H9 (cell line): ENCODE data around the gene R3HDM4. TPM values are rescaled to one million over a fixed set of nuclear protein-coding genes. Genes with fewer than 3 reads are reported as not detected.

Experiments
- DNase-seq: peaks from one replicate; pipeline ENCODE4 v3.0.0-alpha.2; 2017
- H2AFZ ChIP-seq: one replicate; pipeline ENCODE4 v1.6.1; 2013; ENCODE audit warnings: mild to moderate bottlenecking, low read length, control low read depth, moderate library complexity
- H2AK5ac ChIP-seq: 2 replicates; pipeline ENCODE4 v1.6.1; 2013; ENCODE audit warnings: low read length, control low read depth, mixed read lengths; ENCODE audit not compliant: insufficient read length
- H2BK120ac ChIP-seq: one replicate; pipeline ENCODE4 v1.6.1; 2013; ENCODE audit warnings: low read depth, mild to moderate bottlenecking, low read length, control low read depth, inconsistent platforms; ENCODE audit not compliant: poor library complexity, severe bottlenecking
- H2BK12ac ChIP-seq: 2 replicates; pipeline ENCODE4 v1.6.1; 2013; ENCODE audit warnings: low read length, control low read depth, mixed read lengths, low read depth; ENCODE audit not compliant: insufficient read length
- H2BK15ac ChIP-seq: 2 replicates; pipeline ENCODE4 v1.6.1; 2013; ENCODE audit warnings: low read depth, low read length, control low read depth
- H2BK20ac ChIP-seq: one replicate; pipeline ENCODE4 v1.6.1; 2013; ENCODE audit warnings: low read depth, mild to moderate bottlenecking, low read length, control low read depth, inconsistent platforms; ENCODE audit not compliant: poor library complexity, severe bottlenecking
- H2BK5ac ChIP-seq: 2 replicates; pipeline ENCODE4 v1.6.1; 2013; ENCODE audit warnings: low read length, control low read depth, mixed read lengths; ENCODE audit not compliant: insufficient read length
- H3K14ac ChIP-seq: 2 replicates; pipeline ENCODE4 v1.6.1; 2013; ENCODE audit warnings: low read length, control low read depth; ENCODE audit not compliant: insufficient read depth
- H3K18ac ChIP-seq: 2 replicates; pipeline ENCODE4 v1.6.1; 2013; ENCODE audit warnings: low read depth, mild to moderate bottlenecking, mixed read lengths, low read length, control low read depth; ENCODE audit not compliant: insufficient read length
- H3K23ac ChIP-seq: 2 replicates; pipeline ENCODE4 v1.6.1; 2013; ENCODE audit warnings: low read length, control low read depth, mixed read lengths, low read depth; ENCODE audit not compliant: insufficient read length
- H3K23me2 ChIP-seq: 2 replicates; pipeline ENCODE4 v1.6.1; 2013; ENCODE audit warnings: low read depth, mild to moderate bottlenecking, mixed read lengths, low read length, control low read depth; ENCODE audit not compliant: insufficient read length, poor library complexity, severe bottlenecking
- H3K27ac ChIP-seq: 2 replicates; pipeline ENCODE4 v1.5.1; 2013; ENCODE audit warnings: low read length, control low read depth, mixed read lengths, low read depth; ENCODE audit not compliant: insufficient read length
- H3K27me3 ChIP-seq: 2 replicates; pipeline ENCODE4 v1.6.1; 2013; ENCODE audit warnings: low read length, control low read depth, inconsistent platforms; ENCODE audit not compliant: insufficient read depth
- H3K4ac ChIP-seq: 2 replicates; pipeline ENCODE4 v1.6.1; 2013; ENCODE audit warnings: low read depth, mild to moderate bottlenecking, control low read depth, inconsistent platforms, low read length, moderate library complexity
- H3K4me1 ChIP-seq: 2 replicates; pipeline ENCODE4 v1.6.1; 2013; ENCODE audit warnings: low read length, control low read depth, inconsistent platforms; ENCODE audit not compliant: insufficient read depth
- H3K4me2 ChIP-seq: 2 replicates; pipeline ENCODE4 v1.6.1; 2013; ENCODE audit warnings: low read length, control low read depth, mixed read lengths; ENCODE audit not compliant: insufficient read length, insufficient read depth
- H3K56ac ChIP-seq: 2 replicates; pipeline ENCODE4 v1.6.1; 2013; ENCODE audit warnings: low read depth, mild to moderate bottlenecking, mixed read lengths, low read length, control low read depth; ENCODE audit not compliant: insufficient read length
- H3K79me1 ChIP-seq: 2 replicates; pipeline ENCODE4 v1.6.1; 2013; ENCODE audit warnings: low read depth, mild to moderate bottlenecking, moderate library complexity, low read length, control low read depth, inconsistent platforms; ENCODE audit not compliant: insufficient read depth, poor library complexity, severe bottlenecking
- H3K79me2 ChIP-seq: 2 replicates; pipeline ENCODE4 v1.6.1; 2013; ENCODE audit warnings: low read length, control low read depth, inconsistent platforms; ENCODE audit not compliant: insufficient read depth
- H3K9ac ChIP-seq: 2 replicates; pipeline ENCODE4 v1.6.1; 2013; ENCODE audit warnings: low read length, control low read depth, mixed read lengths; ENCODE audit not compliant: insufficient read length; ENCODE audit errors: extremely low read depth
- H3K9me3 ChIP-seq: one replicate; pipeline ENCODE4 v1.6.1; 2013; ENCODE audit warnings: low read depth, low read length, inconsistent platforms; ENCODE audit not compliant: control insufficient read depth
- H3T11ph ChIP-seq: one replicate; pipeline ENCODE4 v1.6.1; 2013; ENCODE audit warnings: mild to moderate bottlenecking, low read length, control low read depth, inconsistent platforms
- H4K20me1 ChIP-seq: one replicate; pipeline ENCODE4 v1.6.1; 2013; ENCODE audit not compliant: control insufficient read depth, insufficient read length, insufficient read depth
- H4K5ac ChIP-seq: 2 replicates; pipeline ENCODE4 v1.6.1; 2013; ENCODE audit warnings: low read depth, mild to moderate bottlenecking, mixed read lengths, low read length, control low read depth; ENCODE audit not compliant: insufficient read length
- H4K8ac ChIP-seq: replicated peaks from 2 replicates; pipeline ENCODE4 v1.6.1; 2013; ENCODE audit warnings: low read length, control low read depth, mixed read lengths, low read depth; ENCODE audit not compliant: insufficient read length
- H4K91ac ChIP-seq: 2 replicates; pipeline ENCODE4 v1.6.1; 2013; ENCODE audit warnings: low read depth, mild to moderate bottlenecking, moderate library complexity, mixed read lengths, low read length, control low read depth; ENCODE audit not compliant: insufficient read length
- H3K27ac Mint-ChIP-seq, 3 experiments: 2 replicates in 2 of 3; 3 replicates in 1 of 3; pipeline ENCODE4 v1.8.0; 2020 to 2021; ENCODE audit warnings: mixed read lengths in 3 of 3, mild to moderate bottlenecking in 1 of 3, moderate library complexity in 1 of 3
- H3K27me3 Mint-ChIP-seq: 2 replicates; pipeline ENCODE4 v1.8.0; 2021; ENCODE audit warnings: low read depth, mild to moderate bottlenecking, moderate library complexity, mixed read lengths
- H3K36me3 Mint-ChIP-seq, 3 experiments: 2 replicates in 2 of 3; 3 replicates in 1 of 3; pipeline ENCODE4 v1.8.0; 2020 to 2021; ENCODE audit warnings: low read depth in 3 of 3, mixed read lengths in 3 of 3; ENCODE audit not compliant: insufficient read depth in 1 of 3
- H3K4me1 Mint-ChIP-seq, 2 experiments: 2 replicates each; pipeline ENCODE4 v1.8.0; 2020; ENCODE audit warnings: mixed read lengths in 2 of 2
- H3K4me3 Mint-ChIP-seq, 2 experiments: 2 replicates in 1 of 2; 3 replicates in 1 of 2; pipeline ENCODE4 v1.8.0; 2020 to 2021; ENCODE audit warnings: mild to moderate bottlenecking in 2 of 2, mixed read lengths in 2 of 2, moderate library complexity in 1 of 2
- H3K9me3 Mint-ChIP-seq, 2 experiments: 2 replicates in 1 of 2; 3 replicates in 1 of 2; pipeline ENCODE4 v1.8.0; 2020; ENCODE audit warnings: mild to moderate bottlenecking in 2 of 2, mixed read lengths in 2 of 2, moderate library complexity in 1 of 2
- WGBS: extraction: QIAGEN DNeasy Blood & Tissue Kit; methylation state at CpG from one replicate; pipeline ENCODE4 v1.1.7; 2013; ENCODE audit warnings: missing lambda C conversion rate, low lambda C conversion rate, mixed read lengths; ENCODE audit not compliant: insufficient read length; ENCODE audit errors: extremely low coverage; 5-methylcytosine and 5-hydroxymethylcytosine counted together
- total RNA-seq: library from RNA; stranded (reverse); gene quantifications from 2 replicates; pipeline ENCODE4 v1.2.1, GENCODE V29; 2021
- TF ChIP-seq, protein P1 (sequence below): fragments of 200-600 bp; sonication (generic); conservative IDR thresholded peaks from 3 replicates; pipeline ENCODE4 v1.8.0; 2021; ENCODE audit warnings: antibody characterized with exemption, mild to moderate bottlenecking

The R3HDM4 gene
- total RNA-seq, 1 experiment from 2014 or later, result 66.4 TPM

DNA sequence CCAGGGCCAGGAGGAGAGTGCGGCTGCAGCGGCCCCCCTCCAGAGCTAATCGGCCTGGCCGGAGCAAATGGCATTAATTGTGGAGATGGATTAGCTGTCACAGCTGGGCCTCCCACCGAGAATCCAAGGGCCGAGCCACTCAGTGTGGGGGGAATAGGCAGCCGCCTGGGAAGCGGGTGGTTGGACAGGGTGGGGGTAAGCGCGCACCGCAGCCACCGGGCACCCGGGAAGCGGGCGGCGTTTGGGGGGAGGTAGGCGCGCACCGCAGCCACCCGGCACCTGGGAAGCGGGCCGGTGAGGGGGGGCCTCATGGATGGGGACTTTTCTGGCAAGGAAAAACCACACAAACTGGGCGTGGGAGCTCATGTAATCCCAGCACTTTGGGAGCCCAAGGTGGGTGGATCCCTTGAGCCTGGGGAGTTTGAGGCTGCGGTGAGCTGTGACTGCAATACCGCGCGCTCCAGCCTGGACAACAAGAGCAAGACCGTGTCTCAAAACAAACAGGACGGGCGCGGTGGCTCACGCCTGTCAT is 9.7 kb downstream of the R3HDM4 start:
- Histone ChIP-seq H3K27me3 (no peaks in the 10 kb centered on the region), H4K5ac (no peak overlapping the region), H3K9me3 (no peaks in the 10 kb centered on the region), H2BK12ac (no peak overlapping the region), H3K4me2 (no peak overlapping the region), H2BK15ac (no peak overlapping the region), H3K9ac (no peak overlapping the region), H3K18ac (no peak overlapping the region), H3K23ac (no peak overlapping the region), H4K20me1 (no peaks in the 10 kb centered on the region), H3K4me1 (no peaks in the 10 kb centered on the region; the same call in 1 of the 2 replicates), H3K79me2 (peaks cover 8% of the 10 kb centered on the region; the same call in 1 of the 2 replicates), H4K91ac (no peak overlapping the region), H2AFZ (no peak overlapping the region), H3K79me1 (peaks cover 13% of the 10 kb centered on the region), H2AK5ac (no peak overlapping the region), H3K56ac (no peak overlapping the region), H3K4ac (no peak overlapping the region), H3K23me2 (no peaks in the 10 kb centered on the region), H3T11ph (no peak overlapping the region), H3K27ac (no peak overlapping the region), H2BK120ac (no peak overlapping the region), H2BK20ac (no peak overlapping the region), H3K14ac (no peak overlapping the region), H2BK5ac (no peak overlapping the region), H4K8ac (no peak overlapping the region)
- no peak for DNase-seq
- Mint-ChIP-seq H3K4me3 (no peak overlapping the region), H3K27ac (no peak overlapping the region), H3K27me3 (no peaks in the 10 kb centered on the region; the same call in 1 of the 2 replicates), H3K9me3 (no peaks in the 10 kb centered on the region), H3K4me1 (peaks cover 0 to 27% of the 10 kb centered on the region in 2 experiments; a peak in 2 of 4 replicates), H3K36me3 (peaks cover 0 to 15% (median 13%) of the 10 kb centered on the region in 3 experiments; a peak in 4 of 7 replicates)
- TF ChIP-seq, protein P1, sequence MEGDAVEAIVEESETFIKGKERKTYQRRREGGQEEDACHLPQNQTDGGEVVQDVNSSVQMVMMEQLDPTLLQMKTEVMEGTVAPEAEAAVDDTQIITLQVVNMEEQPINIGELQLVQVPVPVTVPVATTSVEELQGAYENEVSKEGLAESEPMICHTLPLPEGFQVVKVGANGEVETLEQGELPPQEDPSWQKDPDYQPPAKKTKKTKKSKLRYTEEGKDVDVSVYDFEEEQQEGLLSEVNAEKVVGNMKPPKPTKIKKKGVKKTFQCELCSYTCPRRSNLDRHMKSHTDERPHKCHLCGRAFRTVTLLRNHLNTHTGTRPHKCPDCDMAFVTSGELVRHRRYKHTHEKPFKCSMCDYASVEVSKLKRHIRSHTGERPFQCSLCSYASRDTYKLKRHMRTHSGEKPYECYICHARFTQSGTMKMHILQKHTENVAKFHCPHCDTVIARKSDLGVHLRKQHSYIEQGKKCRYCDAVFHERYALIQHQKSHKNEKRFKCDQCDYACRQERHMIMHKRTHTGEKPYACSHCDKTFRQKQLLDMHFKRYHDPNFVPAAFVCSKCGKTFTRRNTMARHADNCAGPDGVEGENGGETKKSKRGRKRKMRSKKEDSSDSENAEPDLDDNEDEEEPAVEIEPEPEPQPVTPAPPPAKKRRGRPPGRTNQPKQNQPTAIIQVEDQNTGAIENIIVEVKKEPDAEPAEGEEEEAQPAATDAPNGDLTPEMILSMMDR, result no peak
- no CpG with 5 or more reads among the region's 32 CpGs for WGBS
